AG04449 (cell line): Measurements from ENCODE around the gene PRR29.

Experiments
- CTCF ChIA-PET: fragments of 350-600 bp; formaldehyde crosslinking; extraction: SDS; loops from one replicate; lab custom pipeline; 2021; ENCODE audit warnings: antibody characterized with exemption; lab: Yijun Ruan, JAX
- POLR2A ChIA-PET: fragments of 400-600, 350-600 bp; formaldehyde crosslinking; extraction: SDS; loops from one replicate; lab custom pipeline; 2020; ENCODE audit warnings: antibody characterized with exemption, inconsistent platforms; lab: Yijun Ruan, JAX
- DNase-seq: peaks from one replicate; pipeline ENCODE4 v3.0.0-alpha.2; 2010; ENCODE audit warnings: low read depth, low spot score
- H3K4me3 ChIP-seq: 2 replicates; pipeline ENCODE4 v1.5.1; 2011; ENCODE audit warnings: low read depth, mild to moderate bottlenecking, control low read depth, low read length
- TF ChIP-seq, protein P1 (sequence below): IDR thresholded peaks from one replicate; pipeline ENCODE4 v1.5.1; 2011; ENCODE audit warnings: mild to moderate bottlenecking, moderate library complexity, low read length, control low read depth, inconsistent platforms; ENCODE audit not compliant: insufficient read depth; ENCODE audit errors: missing control alignments

PRR29 gene

GRCh38 chr17:64007838-64008282, 9.7 kb downstream of the PRR29 start:
- ChIA-PET POLR2A (no interaction called here), CTCF (interaction anchor here (1.0 to 3.8 kb wide), 3 partner anchors 9 to 19 kb away, joined by 4 to 39 read pairs (median 12); partner anchors contain the start of gene ICAM2)
- no peak overlapping the region for H3K4me3 ChIP-seq
- TF ChIP-seq, protein P1, sequence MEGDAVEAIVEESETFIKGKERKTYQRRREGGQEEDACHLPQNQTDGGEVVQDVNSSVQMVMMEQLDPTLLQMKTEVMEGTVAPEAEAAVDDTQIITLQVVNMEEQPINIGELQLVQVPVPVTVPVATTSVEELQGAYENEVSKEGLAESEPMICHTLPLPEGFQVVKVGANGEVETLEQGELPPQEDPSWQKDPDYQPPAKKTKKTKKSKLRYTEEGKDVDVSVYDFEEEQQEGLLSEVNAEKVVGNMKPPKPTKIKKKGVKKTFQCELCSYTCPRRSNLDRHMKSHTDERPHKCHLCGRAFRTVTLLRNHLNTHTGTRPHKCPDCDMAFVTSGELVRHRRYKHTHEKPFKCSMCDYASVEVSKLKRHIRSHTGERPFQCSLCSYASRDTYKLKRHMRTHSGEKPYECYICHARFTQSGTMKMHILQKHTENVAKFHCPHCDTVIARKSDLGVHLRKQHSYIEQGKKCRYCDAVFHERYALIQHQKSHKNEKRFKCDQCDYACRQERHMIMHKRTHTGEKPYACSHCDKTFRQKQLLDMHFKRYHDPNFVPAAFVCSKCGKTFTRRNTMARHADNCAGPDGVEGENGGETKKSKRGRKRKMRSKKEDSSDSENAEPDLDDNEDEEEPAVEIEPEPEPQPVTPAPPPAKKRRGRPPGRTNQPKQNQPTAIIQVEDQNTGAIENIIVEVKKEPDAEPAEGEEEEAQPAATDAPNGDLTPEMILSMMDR = no peak
- no peak for DNase-seq

GRCh38 chr17:64008346-64008745, 10.2 kb downstream of the PRR29 start:
- ChIA-PET POLR2A (no interaction called here), CTCF (no interaction called here)
- TF ChIP-seq, protein P1 = no peak
- no peak overlapping the region for H3K4me3 ChIP-seq
- DNase-seq = no peak

DNA sequence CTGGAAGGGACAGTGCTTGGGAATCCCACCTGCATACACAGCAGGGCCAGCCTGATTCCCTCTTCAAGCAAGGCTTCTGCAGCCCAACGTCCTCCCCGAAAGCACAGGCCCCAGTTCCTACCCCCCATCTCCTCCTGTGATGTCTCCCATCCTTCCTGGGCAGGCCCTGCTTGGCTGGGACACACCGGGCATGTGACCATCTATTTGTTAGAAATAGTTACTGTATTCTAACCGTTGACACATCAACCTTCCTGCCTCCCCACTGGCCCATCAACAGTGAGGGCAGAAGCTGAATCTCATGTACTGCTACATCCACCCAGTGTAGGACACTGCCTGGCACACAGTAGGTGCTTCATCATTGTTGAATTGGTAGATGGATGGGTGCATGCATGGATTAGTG, 10.7 kb downstream of the PRR29 start:
- no peak overlapping the region for H3K4me3 ChIP-seq
- ChIA-PET CTCF (interaction anchor here (1.3 to 1.8 kb wide), 2 partner anchors 17 to 20 kb away, joined by 3 to 6 read pairs; no protein-coding TSS in a partner anchor), POLR2A (no interaction called here)
- TF ChIP-seq, protein P1 = no peak
- no peak for DNase-seq

- no peak for DNase-seq
- ChIA-PET CTCF (interaction anchor here (0.8 to 2.4 kb wide), 5 partner anchors 16 to 123 kb away, joined by 3 to 6 read pairs (median 3); partner anchors contain the start of gene GH1), POLR2A (interaction anchor here (0.8 kb wide), 1 partner anchor 13 kb away, joined by 3 read pairs; no protein-coding TSS in a partner anchor)
- TF ChIP-seq, protein P1 = no peak
- H3K4me3 ChIP-seq = no peak overlapping the region
Measured at GRCh38 chr17:64009571-64010402, 11.6 kb downstream of the PRR29 start.

DNA sequence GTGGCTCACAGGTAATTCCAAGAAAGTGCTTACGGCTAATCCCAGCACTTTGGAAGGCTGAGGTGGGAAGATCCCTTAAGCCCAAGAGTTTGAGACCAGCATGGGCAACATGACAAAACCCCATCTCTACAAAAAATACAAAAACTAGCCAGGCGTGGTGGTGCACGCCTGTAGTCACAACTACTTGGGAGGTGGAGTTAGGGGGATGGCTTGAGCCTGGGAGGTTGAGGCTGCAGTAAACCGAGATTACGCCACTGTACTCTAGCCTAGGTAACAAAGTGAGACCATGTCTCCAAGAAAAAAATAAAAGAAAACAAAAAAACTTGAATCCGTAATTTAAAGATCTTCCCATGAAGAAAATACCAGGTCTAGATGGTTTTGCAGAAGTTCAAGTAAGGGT, 17.3 kb downstream of the PRR29 start:
- ChIA-PET CTCF (no interaction called here), POLR2A (no interaction called here)
- H3K4me3 ChIP-seq = no peak overlapping the region
- no peak for DNase-seq
- TF ChIP-seq, protein P1 = no peak

GRCh38 chr17:64016231-64016784, 18.2 kb downstream of the PRR29 start:
- TF ChIP-seq, protein P1 = no peak
- no peak overlapping the region for H3K4me3 ChIP-seq
- POLR2A ChIA-PET = no interaction called here
- no peak for DNase-seq
- CTCF ChIA-PET = interaction anchor here (1.1 to 6.1 kb wide), 11 partner anchors 9 to 116 kb away, joined by 4 to 53 read pairs (median 5); partner anchors contain the start of genes CSHL1 and GH1
